ENCODE results near the gene GSTO2. TPM values are rescaled to one million over a fixed set of nuclear protein-coding genes. Genes with fewer than 3 reads are reported as not detected.

The GSTO2 gene
- total RNA-seq, result 0.33 and 0.57 TPM in 2 replicates

GRCh38 chr10:104268713-104269645 lies at the start of gene GSTO2:
GSTO2 (plus strand) TSS chr10:104269184; CDS start chr10:104274916, 5,732 bp downstream.

GRCh38 chr10:104231784-104232612 lies 37.0 kb upstream of the GSTO2 start, which contains the start of gene CFAP43:
CFAP43 (minus strand) TSS chr10:104232364; CDS start chr10:104232246, 118 bp downstream.

GRCh38 chr10:104254493-104255310 lies 14.3 kb upstream of the GSTO2 start, which contains the start of gene GSTO1:
GSTO1 (plus strand) TSS chr10:104254892; CDS start chr10:104254929, 37 bp downstream.

GRCh38 chr10:104337985-104338735 lies 69.2 kb downstream of the GSTO2 start, which contains the start of gene ITPRIP:
ITPRIP (minus strand) TSS chr10:104338465; CDS start chr10:104316051, 22,414 bp downstream.

GRCh38 chr10:104353325-104354048 lies 84.5 kb downstream of the GSTO2 start, which contains the start of gene CFAP58:
CFAP58 (plus strand) TSS chr10:104353833; CDS start chr10:104353898, 65 bp downstream.

Small RNAs within 50 kb of the gene (small RNA-seq; reads per million reads assigned to genes)
- gene MIR4482, result 0.08 reads per million

Other genes starting within 250 kb of the GSTO2 start
- gene COL17A1, start 183.3 kb upstream of the GSTO2 start, total RNA-seq, result 1.5 and 2.3 TPM in 2 replicates
- gene SFR1, start 147.0 kb upstream of the GSTO2 start, total RNA-seq, result 12.2 and 12.7 TPM in 2 replicates
- gene CFAP43, start 36.8 kb upstream of the GSTO2 start, total RNA-seq, result 0.10 TPM in 1 of 2 replicates, not detected in the other
- 219 and 274 TPM in 2 replicates for gene GSTO1, start 14.3 kb upstream of the GSTO2 start, total RNA-seq
- gene ITPRIP, start 69.3 kb downstream of the GSTO2 start, total RNA-seq, result 21.3 and 28.7 TPM in 2 replicates
- 0.33 and 0.76 TPM in 2 replicates for gene CFAP58, start 84.6 kb downstream of the GSTO2 start, total RNA-seq